Activated CD8-positive, alpha-beta memory T cell treated with anti-CD3 and anti-CD28 coated beads for 36 hours (primary cell): ENCODE data around the gene NDUFAF8. TPM values are rescaled to one million over a fixed set of nuclear protein-coding genes. Genes with fewer than 3 reads are reported as not detected.

ENCODE experiments used
- CTCF ChIA-PET: fragments of 350-600 bp; sonication (Branson Sonifier 250); formaldehyde crosslinking; loops from one replicate; lab custom pipeline; 2021; ENCODE audit warnings: antibody characterized with exemption; lab: Charles Lee
- POLR2A ChIA-PET: fragments of 350-600 bp; sonication (Branson Sonifier 250); formaldehyde crosslinking; loops from one replicate; lab custom pipeline; 2021; ENCODE audit warnings: antibody characterized with exemption; lab: Charles Lee
- total RNA-seq, 2 experiments: library from RNA; stranded (reverse); gene quantifications; one replicate each; pipeline ENCODE4 v1.2.3, GENCODE V29; 2021

The NDUFAF8 gene
- total RNA-seq, 2 experiments from 2014 or later, result 107 to 122 TPM

DNA sequence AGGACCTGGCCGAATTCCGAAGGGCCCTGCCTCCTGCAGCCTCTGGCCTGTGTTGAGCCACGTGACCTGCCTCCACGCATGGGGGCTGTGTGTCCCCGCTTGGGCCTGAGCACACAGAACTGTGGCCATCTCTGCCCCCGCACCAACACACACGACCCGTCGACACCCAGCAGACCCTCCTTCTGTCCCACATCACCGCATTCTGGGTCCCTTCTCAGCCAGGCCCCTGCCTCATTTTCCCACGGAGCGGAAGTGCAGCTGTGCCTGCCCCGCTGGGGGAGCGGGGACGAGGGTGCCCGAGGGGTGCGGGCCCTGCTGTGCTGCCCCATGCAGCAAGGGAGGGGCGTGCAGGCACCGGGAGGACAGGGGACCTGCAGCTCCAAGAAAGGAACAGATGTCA is 18.4 kb downstream of the NDUFAF8 start:
- ChIA-PET CTCF (interaction anchor here (1.2 kb wide), 1 partner anchor 341 kb away, joined by 3 read pairs; no protein-coding TSS in a partner anchor), POLR2A (no interaction called here)

DNA sequence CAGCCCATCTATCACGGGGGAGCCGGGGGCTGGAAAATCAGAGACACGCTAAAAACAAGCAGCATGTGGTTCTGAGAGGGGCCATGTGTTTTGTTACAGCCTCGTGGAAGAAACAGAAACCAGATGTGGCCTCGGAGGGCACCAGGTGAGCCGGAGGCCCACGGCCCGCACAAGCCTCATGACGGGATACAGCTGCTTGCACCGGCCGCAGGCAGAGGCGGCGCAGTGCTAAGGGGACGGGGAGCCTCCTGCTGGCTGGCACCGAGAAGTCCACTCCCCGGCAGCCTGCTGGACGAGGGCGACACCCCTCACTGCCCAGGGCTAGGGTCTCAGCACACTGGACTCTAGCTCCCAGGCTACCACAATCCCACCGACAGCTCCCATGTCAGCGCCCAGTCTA is 19.2 kb downstream of the NDUFAF8 start:
- ChIA-PET CTCF (no interaction called here), POLR2A (no interaction called here)

DNA sequence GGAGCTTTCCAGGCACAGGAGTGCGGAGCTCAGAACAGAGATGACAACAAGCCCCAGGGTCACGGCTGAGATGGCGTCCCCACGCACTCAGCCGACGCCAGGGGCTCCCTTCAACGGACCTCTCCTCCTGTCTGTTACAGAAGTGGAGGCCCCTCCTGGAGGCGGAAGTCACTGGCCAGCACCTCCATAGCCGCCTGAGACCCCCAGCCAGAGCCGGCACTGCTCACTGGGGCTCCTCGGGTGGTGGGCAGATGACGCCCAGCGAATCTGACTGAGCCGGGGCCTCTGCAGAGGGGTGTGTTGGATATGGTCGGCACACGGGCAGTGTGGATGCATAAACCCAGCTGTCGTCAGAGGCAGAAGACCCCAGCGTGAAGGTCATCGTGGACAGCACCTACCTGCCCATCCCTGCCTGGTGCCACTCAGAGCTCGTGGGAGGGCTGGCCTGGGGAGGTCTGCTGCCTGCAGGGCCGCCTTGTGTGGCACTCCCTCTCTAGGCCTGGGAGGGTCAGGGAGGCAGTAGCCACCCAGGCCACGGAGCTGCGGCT is 20.0 kb downstream of the NDUFAF8 start:
- POLR2A ChIA-PET, result no interaction called here
- CTCF ChIA-PET, result no interaction called here

DNA sequence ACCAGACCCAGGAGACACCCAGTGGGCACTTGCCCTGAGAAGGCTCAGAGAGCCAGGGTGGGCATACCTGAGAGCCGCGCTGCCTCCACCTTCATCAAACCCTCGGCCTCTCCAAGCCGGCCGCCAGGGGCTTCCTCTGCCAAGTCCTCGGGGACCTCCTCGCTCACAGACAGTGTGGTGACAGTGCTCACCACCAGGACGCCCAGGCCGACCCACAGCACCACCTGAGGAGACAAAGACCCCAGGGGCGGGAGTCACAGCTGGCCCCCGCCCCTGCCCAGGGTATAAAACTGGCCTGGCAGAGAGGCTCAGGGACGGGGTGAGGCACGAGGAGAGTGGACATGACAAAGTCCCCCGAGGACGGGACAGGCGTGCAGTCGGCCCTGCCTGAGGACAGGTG is 21.1 kb downstream of the NDUFAF8 start:
- ChIA-PET CTCF (no interaction called here), POLR2A (no interaction called here)

DNA sequence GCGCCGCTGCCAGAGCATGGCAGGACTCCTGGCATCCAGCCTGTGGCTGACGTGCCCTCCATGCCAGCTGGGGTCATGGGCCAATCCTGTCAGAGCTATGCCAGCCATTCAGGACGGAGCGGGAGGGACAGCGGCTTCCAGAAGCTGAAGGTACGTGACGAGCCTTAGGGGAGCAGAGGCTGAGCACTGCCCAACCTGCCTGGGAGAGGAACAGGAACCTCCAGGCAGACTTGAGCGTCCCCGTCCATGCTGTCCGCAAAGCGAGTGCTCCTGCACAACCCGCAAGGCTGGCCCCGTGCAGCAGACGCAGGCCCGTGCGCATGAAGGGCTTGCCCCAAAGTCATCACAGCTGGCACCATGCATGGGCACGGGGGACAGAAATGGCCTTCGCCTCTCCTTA is 21.5 kb downstream of the NDUFAF8 start:
- ChIA-PET CTCF (no interaction called here), POLR2A (no interaction called here)

DNA sequence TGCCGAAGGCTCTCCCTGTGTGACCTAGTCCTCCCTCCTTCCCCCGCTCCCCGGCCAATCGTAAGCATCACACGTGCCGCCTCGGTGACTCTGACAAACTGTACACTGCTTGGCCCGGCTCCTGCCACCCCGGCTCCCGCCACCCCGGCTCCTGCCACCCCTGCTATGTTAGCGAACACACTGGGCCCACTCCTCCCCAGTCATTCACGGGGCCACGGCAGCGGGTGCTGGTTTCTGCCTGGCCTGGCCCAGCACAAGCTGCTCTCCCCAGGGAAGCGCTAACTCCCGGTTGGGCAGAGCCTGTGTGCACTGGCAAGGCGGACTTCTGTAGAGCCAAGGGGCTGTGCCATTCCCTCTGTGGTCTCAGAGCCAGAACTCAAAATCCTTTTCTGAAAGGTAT is 22.0 kb downstream of the NDUFAF8 start:
- ChIA-PET POLR2A (no interaction called here), CTCF (no interaction called here)

DNA sequence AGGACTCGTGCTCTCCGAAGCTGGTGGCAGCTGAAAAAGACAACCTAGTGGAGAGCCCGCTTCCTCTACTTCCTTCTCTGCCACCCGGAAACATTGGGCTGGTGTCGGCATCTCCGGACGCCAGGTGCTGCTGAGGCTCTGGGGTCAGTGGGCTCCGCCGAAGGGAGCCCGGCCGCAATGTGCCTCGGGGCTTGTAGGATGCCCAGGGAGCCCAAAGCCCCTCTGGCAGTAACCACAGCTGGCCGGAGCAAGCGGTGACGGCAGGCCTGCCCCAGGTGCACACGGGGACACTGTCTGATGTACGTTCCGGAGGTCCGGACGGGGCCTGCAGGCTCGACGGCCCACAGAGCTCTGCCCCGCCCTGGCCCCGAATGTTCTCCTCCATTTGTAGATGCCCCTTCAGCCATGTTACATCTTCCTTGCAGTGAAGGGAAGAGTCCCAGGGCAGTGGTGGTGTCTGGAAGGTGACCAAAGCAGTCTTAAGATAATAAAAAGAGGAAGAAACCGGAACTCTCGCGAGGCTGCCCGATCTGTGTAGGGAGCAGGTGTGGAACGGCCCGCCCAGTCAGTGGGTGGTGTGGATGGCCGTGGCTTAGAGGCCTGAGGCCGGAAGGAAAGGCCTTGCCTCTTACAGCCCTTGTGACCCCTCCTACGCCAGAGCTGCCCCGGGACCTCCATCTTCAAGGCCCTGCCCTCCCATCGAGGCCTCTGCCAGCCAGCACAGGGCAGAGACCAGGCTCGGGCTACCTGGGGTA is 22.6 kb downstream of the NDUFAF8 start:
- ChIA-PET POLR2A (interaction anchor here (0.5 kb wide), 1 partner anchor 15 kb away, joined by 5 read pairs; no protein-coding TSS in a partner anchor), CTCF (no interaction called here)

DNA sequence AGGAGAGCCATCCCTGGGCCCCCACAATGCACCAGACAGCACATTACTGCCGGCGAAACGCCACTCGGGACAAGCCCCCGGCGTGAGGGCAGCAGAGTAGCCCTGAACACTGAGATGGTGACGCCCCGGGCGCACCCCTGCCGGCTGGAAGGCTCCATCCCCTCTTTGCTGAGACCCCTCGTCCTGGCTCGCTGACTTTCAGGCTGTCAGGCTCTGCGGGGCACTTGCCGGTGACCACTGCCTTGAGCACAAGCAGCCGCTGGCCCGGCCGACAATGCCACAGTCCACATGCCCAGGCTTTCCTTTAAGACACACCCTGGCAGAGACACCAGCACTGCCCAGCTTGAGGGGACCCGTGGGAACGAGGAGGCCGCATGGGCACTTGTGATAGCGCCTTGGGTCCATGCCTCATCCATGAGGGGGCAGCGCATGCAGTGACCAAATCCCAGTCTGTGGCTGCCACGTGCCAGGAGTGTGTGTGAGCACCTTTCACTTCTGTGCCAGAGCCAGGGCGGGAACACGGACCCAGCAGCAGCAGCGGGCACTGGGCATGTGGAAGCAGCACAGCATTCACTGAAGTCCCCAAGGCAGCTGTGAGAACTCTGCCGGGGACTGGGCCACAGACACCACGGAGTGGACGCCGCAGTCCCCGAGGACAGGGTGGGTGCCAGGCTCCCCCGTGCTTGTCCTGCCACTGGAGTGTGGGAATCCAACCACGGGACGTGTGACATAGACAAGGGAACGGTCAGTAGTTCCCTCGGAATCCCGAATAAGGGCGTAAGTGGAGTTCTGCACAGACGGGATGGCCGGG is 24.5 kb downstream of the NDUFAF8 start:
- ChIA-PET CTCF (no interaction called here), POLR2A (no interaction called here)

DNA sequence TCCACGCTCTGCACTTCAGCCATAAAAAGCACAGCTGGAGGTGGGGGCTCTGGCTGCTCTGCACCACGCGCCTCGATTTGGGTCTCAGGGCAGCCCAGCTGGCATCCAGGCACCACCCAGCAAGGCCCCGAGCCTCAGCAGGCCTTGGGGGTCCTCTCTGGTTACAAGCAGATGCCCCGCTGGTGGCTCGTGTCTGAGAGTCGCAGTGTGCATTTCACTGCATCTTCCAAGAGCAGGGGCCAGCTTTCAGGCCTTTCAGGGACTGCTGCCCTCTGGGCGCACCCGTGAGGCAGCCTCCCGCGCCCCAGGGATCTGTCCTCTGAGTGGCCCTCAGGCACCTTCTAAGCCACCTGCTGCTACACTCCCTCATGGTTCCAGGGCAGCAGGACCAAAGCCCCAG is 25.5 kb downstream of the NDUFAF8 start:
- CTCF ChIA-PET, result no interaction called here
- POLR2A ChIA-PET, result no interaction called here

DNA sequence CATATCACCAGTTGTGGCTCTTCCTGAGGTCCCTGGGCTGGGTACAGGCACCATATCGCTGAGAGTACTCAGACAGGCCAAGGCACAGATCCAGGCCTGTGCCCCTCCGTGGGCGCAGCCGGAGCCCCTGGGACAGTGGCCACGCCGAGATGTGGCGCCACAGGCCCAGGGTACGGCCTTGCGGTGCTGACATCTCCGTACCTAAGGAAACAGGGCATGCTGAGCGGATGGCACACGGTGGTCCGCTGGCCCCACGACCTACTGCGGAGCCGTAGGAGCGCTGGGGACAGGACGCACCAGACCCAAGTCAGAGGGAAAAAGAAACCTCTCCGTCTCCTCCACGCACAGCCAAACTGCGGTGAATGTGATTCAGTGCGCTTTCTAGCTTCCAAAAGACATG is 26.5 kb downstream of the NDUFAF8 start:
- ChIA-PET POLR2A (no interaction called here), CTCF (no interaction called here)

DNA sequence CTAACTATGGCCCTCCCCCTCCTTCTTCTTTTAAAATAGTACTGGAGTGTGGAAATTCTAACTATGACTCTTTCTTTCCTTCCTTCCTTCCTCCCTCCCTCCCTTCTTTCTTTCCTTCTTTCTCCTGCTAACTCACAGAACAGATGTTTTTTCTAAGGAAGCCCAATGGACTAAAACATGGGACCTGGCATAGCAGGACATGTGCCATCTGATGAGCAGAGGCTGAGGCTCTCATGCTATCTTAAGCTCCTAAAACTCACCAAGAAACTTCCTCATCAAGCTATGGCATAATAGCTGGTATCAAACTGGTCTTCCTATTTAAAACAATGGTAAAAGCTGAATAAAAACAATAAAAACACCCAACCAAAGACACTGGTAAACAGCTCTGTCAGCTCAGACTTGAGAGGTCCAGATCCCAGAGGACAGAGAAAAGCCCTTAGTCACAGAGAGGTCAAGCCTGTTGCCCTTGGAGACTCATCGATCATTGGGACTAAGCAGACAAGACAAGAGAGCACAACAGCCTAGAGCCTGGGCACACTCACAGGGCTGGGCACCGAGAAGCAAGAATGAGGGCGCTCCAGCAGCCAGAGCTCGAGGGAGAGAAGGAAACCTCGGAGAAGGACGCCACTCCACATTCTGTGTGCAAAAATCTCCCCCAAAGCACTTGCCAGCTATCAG is 28.4 kb downstream of the NDUFAF8 start:
- CTCF ChIA-PET, result no interaction called here
- POLR2A ChIA-PET, result no interaction called here

DNA sequence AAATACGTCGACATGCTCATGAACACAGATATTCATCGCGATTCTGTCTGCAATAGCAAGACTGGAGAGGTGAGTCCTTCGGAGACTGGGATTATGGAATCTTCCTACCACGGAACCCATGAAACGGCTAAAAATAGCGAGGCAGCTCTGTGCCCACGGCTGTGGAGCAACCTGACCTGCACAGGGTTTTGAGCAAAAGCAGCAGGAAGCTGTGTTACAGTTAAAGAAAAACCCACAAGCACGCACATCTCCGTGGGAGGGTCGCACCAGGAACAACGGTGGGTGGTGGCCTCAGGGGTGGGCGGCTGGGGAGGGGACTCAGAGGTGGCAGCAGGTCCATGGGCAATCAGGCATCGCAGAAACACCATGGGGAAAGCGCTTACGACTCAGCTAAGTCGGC is 31.2 kb downstream of the NDUFAF8 start:
- CTCF ChIA-PET, result interaction anchor here (1.0 kb wide), 1 partner anchor 28 kb away, joined by 3 read pairs; no protein-coding TSS in a partner anchor
- POLR2A ChIA-PET, result no interaction called here

DNA sequence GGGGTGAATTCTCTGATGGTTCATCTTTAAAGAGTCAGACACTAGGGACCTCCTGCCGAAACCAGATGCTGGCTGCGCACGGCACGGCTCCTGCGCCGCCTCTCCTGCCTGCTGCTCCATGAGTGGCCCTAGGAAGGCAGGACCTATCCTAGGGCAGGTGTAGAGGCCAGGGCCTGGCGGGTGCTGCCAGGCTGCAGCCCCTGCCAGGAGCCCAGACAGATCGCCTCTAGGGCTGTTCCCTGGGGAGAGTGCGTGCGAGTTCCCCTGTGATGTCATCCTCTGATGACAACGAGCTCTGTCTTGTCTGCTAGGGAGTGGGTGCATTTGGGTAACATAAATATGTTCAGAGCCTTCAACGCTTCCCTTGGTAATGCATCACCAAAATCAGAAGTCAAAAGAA is 32.1 kb downstream of the NDUFAF8 start:
- ChIA-PET POLR2A (no interaction called here), CTCF (interaction anchor here (0.5 to 1.0 kb wide), 3 partner anchors 29 to 123 kb away, joined by 3 to 4 read pairs (median 3); no protein-coding TSS in a partner anchor)

DNA sequence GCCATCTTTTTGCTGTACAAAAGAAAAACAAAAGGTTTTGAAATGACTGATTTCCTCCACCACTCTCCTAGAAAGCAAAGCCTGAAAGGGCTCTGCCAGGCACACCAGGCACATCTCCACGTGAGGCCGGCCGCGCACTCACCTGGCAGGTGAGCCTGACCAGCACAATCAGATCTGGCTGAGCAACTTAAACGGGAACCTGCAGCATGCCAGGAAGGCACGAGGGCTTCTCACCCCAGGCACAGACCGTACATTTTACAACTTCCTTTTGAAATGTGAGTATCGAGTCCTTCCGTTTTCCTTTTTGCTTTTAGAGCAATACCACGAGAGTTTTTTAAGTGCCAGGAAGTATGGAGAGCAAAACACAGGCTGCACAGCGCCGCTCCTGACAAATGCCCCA is 33.5 kb downstream of the NDUFAF8 start:
- ChIA-PET CTCF (no interaction called here), POLR2A (no interaction called here)

DNA sequence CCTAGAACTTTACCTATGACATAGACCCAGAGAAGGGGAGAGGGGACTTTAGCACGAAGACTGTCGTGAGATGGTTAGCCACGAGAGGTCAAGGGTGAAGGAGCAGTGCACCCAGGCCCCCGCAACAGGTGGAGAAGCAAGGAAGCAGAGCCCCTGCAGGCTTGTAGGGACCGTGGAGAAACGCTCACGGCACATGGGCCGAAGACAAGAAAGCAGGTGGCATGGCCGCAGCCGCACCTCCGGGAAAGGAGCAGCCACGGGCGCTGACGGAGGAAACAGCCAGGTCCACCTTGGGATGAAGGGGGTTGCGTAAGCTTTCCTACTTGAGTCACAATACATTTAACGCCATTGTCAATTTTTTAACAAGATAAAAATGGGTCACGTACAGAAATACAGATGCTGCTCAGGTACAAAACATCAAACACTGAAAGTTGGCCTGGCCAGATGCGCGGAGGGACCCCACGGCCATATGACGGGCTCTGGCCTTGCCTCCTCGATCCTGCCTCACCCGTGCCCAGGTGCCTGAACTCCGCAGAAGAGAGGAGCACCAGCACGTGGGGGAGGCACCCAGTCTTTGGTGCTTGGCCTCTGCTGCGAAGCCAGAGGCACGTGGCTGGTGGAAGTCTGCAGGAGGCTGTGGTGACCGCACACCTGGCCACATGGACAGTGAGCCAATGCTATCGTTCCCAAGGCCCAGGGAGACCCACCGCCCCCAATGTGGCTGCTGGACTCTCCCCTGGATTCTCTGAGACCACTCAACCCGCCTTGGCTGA is 34.8 kb downstream of the NDUFAF8 start:
- POLR2A ChIA-PET, result no interaction called here
- CTCF ChIA-PET, result no interaction called here

DNA sequence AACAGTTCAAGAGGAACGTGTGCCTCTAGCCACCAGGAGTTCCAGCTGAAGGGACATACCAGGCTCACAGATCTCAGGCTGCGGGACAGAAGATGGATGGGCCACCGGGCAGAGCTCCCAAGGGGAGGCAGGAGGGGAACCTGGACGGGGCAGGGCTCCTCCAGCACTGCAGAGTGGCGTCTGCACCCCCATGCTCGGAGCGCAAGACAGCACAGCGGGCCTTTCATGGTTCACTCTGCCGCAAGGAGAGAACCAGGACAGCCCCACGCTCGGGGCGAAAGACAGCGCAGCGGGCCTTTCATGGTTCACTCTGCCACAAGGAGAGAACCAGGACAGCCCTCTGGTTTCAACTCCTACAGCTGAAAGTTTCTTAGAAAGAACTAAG is 35.3 kb downstream of the NDUFAF8 start:
- CTCF ChIA-PET, result no interaction called here

DNA sequence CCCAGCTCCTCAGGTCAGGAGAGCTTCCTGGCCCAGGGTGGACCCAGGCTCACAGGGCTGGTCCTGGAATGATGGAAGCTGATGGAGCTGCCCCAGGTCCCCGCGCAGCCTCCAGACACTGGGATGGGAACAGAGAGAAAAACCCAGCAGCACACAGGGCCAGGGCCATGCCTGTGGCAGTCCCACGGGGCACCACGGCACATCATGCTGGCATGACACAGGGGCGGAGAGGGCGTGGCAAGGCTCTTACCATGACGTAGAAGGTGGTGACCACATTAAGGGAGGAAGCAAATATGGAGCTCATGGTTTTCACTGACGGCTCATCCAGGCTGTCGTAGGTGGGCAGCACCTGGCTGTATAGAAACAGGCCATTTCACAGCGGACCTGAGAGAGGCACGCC is 37.7 kb downstream of the NDUFAF8 start:
- CTCF ChIA-PET, result no interaction called here
- POLR2A ChIA-PET, result no interaction called here

More for the DNA sequence above, 35.3 kb downstream of the NDUFAF8 start:
- POLR2A ChIA-PET, result no interaction called here

DNA sequence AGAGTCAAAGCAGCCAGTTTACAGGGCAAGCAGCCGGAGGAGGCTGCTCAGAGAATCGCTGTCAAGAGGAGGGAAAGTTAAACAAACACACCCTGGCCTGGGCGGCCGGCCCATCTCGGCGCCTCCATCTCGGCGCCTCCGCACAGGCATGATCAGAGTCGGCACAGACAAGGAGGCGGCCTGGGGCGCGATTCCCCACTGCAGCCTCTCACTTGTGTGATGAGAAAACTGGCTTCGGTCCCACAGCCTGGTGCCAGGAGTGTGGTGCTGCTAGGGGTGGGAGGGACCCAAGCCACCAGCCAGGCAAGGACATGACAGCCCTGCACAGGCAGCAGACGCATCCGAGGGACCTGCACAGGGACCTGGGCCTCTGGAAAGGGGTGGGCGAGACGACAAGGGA is 38.3 kb downstream of the NDUFAF8 start:
- ChIA-PET POLR2A (no interaction called here), CTCF (interaction anchor here (0.6 kb wide), 1 partner anchor 1387 kb away, joined by 3 read pairs; no protein-coding TSS in a partner anchor)
